GM19035 (cell line): Measurements from ENCODE around the gene STC2.

ENCODE experiments used
- ATAC-seq: cut with Tn5 transposase; IDR thresholded peaks from one replicate; pipeline ENCODE4 v1.9.1; 2021; ENCODE audit not compliant: unreplicated experiment

STC2 gene

DNA sequence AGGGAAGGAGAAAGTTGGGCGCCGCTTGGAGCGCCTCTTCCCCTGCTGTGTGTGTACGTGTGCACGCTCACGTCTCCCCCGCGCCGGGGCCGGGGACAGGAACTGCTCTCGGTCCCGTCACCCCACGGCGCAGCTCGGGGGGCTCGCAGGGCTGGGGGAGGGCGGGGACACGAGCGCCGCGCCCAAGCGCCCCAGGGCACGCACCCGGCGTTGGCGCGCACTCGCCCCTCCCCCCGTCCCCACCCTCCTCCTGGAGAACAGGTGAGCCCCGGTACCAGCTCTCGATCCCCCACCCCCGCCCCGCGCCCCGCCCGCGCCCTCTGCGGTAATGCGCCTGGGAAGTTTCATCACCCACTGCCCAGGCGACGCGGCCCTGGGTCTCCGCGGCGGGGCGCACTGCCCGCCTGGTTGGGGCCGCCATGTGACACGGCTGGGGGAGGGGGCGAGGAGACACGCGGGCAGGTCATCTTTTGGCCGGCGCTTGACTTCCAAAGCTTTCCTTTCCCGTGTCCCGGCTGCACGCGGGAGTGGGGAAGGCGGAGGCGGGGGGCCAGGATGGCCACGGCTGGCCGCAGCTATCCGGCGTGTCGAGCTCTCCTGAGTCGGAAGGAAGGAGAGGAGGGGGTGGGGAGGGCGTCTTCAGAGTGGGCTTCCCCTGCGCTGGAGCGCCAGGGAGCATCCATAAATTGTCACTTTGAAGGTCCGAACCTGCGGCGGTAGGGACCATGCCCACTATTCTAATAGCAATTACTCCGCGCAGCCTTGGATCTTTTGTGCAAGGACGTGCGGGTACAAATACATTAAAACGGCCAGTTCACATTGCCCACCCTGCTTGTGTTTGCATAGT lies 1.5 kb upstream of the STC2 start:
- peak; percentile 43 for ATAC-seq

- ATAC-seq: no peak
Observed at GRCh38 chr5:173328844-173329490, 753 bp upstream of the STC2 start.

GRCh38 chr5:173327084-173327947 lies 898 bp downstream of the STC2 start:
- no peak for ATAC-seq

DNA sequence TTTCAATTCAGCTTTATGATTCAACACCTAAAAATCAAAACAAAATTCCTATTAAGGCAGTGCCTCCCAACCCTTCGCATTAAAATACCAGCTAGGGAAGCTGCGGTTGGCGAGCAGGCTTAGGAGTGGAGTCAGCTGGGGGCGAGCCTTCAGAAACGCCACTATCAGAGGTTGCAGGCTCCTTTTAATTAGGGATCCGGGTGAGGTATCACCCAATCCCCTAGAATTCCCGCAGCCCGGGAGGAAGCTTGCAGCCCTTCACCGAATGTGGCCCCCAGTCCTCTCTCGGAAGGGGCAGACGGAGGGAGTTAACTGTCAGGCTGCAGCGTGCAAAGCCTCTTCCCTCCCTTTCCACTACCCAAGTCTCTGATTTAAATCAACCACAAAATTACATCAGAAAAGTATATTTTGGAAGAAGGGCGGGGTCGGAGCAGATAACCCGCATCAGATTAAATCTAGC lies 1.7 kb downstream of the STC2 start:
- no peak for ATAC-seq

DNA sequence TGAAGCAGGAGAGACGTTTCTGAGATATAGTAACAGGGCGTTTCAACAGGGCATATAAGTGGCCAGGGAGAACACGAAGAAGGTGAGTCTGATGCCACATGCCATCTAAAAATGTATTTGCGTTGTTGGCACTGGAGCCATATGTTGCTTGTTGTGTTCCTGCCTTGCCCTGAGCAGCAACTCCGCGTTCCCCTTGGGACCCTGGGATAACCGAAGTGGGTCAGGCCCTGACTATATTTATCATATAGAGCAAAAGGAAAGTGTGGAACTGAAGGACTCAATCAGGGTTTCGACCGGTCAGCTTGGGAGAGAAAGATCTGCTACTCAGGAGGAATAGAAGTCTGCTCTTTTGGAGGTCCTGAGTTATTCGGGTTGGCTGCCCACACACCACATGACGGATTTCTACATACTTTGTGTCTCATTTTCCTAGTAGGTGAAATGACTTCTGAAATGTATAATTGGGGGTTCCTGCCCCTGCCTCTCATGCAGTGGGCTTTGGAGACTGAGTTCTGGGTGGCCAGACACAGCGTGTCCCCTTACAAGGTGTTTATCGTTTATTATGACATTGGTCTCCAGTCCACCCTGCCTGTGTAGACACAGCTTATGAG lies 3.0 kb downstream of the STC2 start:
- ATAC-seq: no peak

DNA sequence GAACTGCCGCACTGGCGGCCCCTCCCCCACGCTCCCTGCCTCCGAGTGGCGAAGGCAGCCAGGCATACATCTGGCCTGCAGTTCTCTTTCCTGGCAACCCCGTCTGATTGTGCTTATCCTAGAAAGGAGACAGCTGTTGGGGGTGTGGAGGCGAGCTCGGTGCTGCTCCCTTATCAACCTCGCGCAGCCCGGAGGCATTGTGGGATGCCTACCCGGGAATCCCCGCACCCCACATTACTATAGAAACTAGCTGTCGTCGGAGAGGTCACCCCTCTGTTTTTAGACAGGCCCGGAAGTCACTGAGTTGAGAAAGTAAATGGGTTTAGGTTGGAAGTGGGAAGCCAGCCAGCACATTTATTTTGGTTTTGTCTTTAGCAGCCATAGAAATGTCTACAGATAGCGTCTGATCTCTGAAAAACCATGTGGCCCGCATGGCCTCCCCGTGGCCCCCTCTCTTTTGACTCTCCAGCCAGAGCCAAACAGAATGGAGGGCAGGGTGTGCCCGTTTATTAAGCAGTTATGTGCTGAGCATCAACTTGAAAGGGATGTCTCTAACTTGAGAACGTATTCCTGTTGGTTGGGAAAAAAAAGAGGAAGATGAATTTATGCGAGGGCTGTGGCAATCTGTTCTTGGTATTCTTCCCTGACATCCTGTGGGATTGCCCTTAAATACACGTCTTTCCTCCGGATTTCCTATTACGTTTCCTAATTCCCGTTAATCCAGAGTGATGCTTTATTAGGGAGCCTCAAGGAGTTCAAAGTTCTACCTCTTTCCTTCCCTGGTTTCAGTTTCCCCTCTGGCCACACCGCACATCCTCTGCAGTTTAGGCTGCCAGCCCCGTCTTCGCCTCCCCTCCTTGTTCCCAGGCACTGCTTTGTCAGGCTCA lies 3.9 kb downstream of the STC2 start:
- no peak for ATAC-seq

DNA sequence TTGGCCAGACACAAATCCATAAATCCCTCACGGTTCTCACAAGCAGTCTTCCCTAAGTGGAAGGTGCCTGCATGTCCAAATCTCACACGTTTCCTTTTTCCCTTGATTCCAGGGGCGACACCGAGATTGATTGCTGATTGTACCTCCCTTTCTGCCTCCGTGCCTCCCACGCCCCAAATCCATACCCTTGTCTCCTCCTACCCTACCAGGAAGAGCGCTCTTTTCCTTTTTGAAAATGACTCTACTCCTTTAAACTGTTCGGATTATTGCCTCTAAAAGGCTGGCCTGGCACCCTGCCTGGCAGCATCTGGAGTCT lies 4.5 kb downstream of the STC2 start:
- ATAC-seq: no peak

DNA sequence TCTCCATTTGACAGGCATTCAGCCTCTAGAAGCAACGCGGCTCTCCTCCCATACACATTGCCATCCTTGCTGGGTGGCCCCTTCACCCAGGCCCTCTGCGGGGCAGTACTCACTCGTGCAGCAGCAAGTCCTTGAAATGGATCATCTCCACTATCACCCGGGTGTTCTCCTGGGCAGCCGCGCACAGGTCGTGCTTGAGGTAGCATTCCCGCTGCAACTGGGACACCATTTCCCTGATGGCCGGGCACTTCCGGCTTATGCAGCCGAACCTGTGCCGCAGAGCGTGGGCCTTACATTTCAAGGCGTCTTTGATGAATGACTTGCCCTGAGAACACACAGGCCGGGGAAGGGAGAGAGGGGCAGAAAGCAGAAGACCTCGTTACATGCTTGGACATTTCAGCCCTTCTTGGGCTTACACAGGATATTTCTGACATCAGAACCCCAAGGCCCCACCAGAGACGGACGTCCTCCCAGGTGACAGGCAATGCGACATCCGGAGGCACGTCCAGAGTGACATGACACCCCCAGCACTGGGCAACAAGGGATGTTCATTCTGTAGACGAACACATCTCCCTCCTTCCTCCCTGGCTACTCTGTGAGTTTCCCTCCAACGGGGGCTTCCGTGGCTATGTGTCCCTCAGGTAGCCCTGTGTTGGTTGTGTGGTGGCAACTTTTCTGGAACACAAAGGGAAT lies 5.0 kb downstream of the STC2 start:
- no peak for ATAC-seq

- ATAC-seq: no peak
Observed at GRCh38 chr5:173321886-173322285, 6.3 kb downstream of the STC2 start.

- ATAC-seq: no peak
Observed at GRCh38 chr5:173320259-173320658, 8.0 kb downstream of the STC2 start.

DNA sequence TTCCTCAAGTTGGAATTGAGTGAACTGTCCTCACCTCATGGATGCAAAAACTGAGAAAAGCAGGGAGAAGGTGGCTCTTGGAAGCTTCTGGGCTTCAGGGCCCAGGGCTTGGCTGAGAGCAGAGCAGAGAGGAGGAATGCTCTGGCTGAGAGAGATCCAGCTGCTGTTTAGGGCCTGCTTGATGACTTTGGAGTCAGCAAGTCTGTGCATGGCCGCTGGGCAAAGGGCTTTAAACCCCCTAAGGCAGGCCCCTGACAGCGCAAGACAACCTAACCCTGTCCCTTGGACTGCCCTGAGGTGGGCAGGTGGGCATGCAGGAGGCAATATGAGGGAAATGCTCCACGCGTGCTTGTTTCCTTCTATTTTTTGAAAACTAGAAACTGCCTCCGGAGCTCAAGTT lies 8.6 kb downstream of the STC2 start:
- no peak for ATAC-seq

GRCh38 chr5:173318881-173319620 lies 9.2 kb downstream of the STC2 start:
- ATAC-seq: no peak

GRCh38 chr5:173318330-173318729 lies 9.9 kb downstream of the STC2 start:
- ATAC-seq: no peak

DNA sequence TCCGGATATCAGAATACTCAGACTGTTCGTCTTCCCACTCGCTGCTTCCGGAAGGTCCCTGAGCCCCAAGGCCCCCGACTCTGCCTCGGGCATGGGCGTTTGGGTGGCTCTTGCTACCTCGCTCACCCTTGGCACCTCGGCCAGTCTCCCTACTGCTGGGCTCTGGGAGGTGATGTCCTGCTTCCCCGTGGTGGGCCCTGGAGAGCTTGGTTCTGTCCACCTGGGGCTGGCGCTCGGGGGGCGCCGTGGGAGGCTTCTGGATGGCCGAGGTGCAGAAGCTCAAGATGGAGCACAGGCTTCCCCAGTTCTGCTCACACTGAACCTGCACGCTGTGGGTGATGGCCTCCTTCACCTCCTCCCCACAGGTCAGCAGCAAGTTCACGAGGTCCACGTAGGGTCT lies 10.4 kb downstream of the STC2 start:
- no peak for ATAC-seq

DNA sequence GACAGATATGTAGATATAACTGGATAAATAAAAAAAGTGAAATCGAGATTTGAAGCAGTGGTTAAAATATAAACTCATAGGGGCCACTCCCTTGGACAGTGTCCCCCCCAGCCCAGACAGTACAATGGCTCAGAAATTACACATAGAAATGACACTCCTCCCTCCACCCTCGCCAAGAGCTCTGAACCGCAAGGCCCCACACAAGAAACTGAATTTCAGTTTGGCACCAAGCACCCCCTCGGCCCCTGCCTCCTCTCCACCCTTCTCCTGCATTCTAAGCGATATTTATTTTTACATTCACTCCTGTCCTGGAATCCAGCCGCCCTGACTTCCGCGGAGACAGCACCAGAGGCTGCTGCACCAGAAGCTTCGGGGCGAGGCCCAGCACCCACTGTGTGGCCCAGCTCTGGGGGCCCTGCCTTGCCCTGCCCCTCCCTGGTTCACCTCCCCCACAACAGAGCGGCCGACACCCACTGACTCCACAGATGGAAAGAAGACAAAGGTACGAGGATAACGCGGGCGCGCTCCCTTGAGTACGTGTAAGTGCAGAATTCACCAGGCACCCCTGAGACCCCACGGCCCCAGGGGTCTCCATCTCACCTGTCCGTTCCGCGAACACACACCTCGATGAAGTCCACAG lies 11.0 kb downstream of the STC2 start:
- no peak for ATAC-seq

GRCh38 chr5:173316339-173317020 lies 11.7 kb downstream of the STC2 start:
- ATAC-seq: no peak

DNA sequence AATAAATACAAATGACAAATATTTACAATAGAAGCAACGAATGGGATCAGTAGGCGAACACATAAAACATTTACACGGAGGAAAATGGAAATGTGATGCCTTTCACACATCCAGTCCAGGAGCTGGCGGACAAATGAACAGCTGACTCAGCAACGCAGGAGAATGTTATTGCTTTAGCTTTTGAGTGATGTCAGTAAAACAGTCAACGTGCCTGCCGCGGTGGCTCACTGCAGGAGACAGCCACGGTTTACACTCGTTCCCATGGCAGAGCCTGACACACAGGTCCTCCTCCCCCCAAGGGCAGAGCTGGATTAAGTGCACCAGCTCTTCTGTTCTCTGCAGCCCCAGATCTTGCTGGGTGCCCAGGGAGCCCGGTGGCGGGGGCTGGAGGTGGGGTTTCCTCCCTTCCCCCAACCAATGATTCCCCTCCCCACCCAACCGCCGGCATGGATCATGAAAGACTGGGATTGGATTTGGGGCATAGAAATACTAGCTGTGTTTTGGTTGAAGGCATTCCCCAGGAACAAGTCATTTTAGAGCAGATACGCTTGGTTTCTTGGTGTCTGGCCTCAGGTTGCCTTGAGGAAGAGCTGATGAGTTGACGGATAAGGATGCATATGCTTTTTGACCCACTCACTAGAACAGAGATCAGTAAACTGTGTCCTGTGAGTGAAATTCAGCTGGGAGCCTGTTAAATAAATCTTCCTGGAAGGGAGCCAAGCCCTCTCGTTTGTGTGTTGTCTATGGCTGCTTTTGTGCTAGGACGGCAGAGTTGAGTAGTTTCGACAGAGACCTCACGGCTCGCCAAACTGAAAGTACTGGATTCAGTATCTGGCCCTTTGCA lies 12.5 kb downstream of the STC2 start:
- ATAC-seq: no peak
